Calu3 (cell line): ENCODE data around the gene ENDOD1. TPM values are rescaled to one million over a fixed set of nuclear protein-coding genes. Genes with fewer than 3 reads are reported as not detected.

Experiments used
- BruUV-seq: library from RNA; stranded (reverse); fragments of 400-500 nt; replicated peaks from 2 replicates; lab custom pipeline; 2021; lab: Mats Ljungman, UMichigan
- CTCF ChIA-PET: fragments of 300-600 bp; sonication (Branson Sonifier 250); formaldehyde crosslinking; loops from one replicate; lab custom pipeline; 2022; ENCODE audit warnings: antibody characterized with exemption; lab: Charles Lee
- DNase-seq: peaks from one replicate; pipeline ENCODE4 v3.0.0; 2022
- H3K27ac Mint-ChIP-seq: one replicate; pipeline ENCODE4 v1.8.0; 2022; ENCODE audit warnings: mixed read lengths; ENCODE audit not compliant: unreplicated experiment
- H3K27me3 Mint-ChIP-seq: one replicate; pipeline ENCODE4 v1.8.0; 2022; ENCODE audit warnings: mixed read lengths; ENCODE audit not compliant: unreplicated experiment
- H3K36me3 Mint-ChIP-seq: one replicate; pipeline ENCODE4 v1.8.0; 2022; ENCODE audit warnings: mild to moderate bottlenecking, moderate library complexity, mixed read lengths; ENCODE audit not compliant: insufficient read depth, unreplicated experiment
- H3K4me1 Mint-ChIP-seq: one replicate; pipeline ENCODE4 v1.8.0; 2022; ENCODE audit warnings: mild to moderate bottlenecking, low read depth, mixed read lengths; ENCODE audit not compliant: unreplicated experiment
- H3K4me3 Mint-ChIP-seq: one replicate; pipeline ENCODE4 v1.8.0; 2022; ENCODE audit warnings: mild to moderate bottlenecking, low read depth, moderate library complexity, mixed read lengths; ENCODE audit not compliant: unreplicated experiment
- H3K9me3 Mint-ChIP-seq: one replicate; pipeline ENCODE4 v1.8.0; 2022; ENCODE audit warnings: low read depth, mixed read lengths; ENCODE audit not compliant: unreplicated experiment
- CTCF ChIP-seq: fragments of 200-600 bp; IDR thresholded peaks from one replicate; pipeline ENCODE4 v1.8.0; 2022; ENCODE audit warnings: antibody characterized with exemption; ENCODE audit not compliant: unreplicated experiment
- intact Hi-C: fragments of 100-400 bp; cut with micrococcal nuclease; formaldehyde crosslinking; loops from one replicate; pipeline ENCODE4 v1.10.0; 2022; ENCODE audit not compliant: unreplicated experiment
- total RNA-seq: library from RNA; stranded (reverse); gene quantifications from 2 replicates; pipeline ENCODE4 v1.2.3, GENCODE V29; 2022

The ENDOD1 gene
- total RNA-seq, 1 experiment from 2014 or later, result 29.4 TPM

GRCh38 chr11:95155385-95155784, 65.7 kb downstream of the ENDOD1 start:
- intact Hi-C loops, result loop anchor here (1.0 to 10.0 kb wide), 3 partner anchors 209 to 550 kb away; no protein-coding TSS in a partner anchor
- no peaks in the 10 kb centered on the region for H3K27me3 Mint-ChIP-seq
- DNase-seq, result no peak
- H3K4me1 Mint-ChIP-seq, result peaks cover 35% of the 10 kb centered on the region
- no peaks in the 10 kb centered on the region for H3K9me3 Mint-ChIP-seq
- no peak overlapping the region for H3K27ac Mint-ChIP-seq
- BruUV-seq, result no TSS peak
- H3K36me3 Mint-ChIP-seq, result peaks cover 17% of the 10 kb centered on the region
- H3K4me3 Mint-ChIP-seq, result no peak overlapping the region
- TF ChIP-seq CTCF, result no peak
- CTCF ChIA-PET, result interaction anchor here (1.5 to 2.9 kb wide), 2 partner anchors 550 to 609 kb away, joined by 5 to 17 read pairs; no protein-coding TSS in a partner anchor

- Mint-ChIP-seq H3K36me3 (peaks cover 8% of the 10 kb centered on the region), H3K27ac (no peak overlapping the region), H3K9me3 (no peaks in the 10 kb centered on the region), H3K27me3 (no peaks in the 10 kb centered on the region), H3K4me1 (peaks cover 30% of the 10 kb centered on the region), H3K4me3 (no peak overlapping the region)
- intact Hi-C loops, result loop anchor here (10.0 kb wide), 2 partner anchors 209 to 389 kb away; no protein-coding TSS in a partner anchor
- CTCF ChIA-PET, result no interaction called here
- no peak for DNase-seq
- TF ChIP-seq CTCF, result no peak
- no TSS peak for BruUV-seq
Measured at GRCh38 chr11:95156133-95156721, 66.6 kb downstream of the ENDOD1 start.

GRCh38 chr11:95156916-95157541, 67.4 kb downstream of the ENDOD1 start:
- no peaks in the 10 kb centered on the region for H3K27me3 Mint-ChIP-seq
- no TSS peak for BruUV-seq
- peaks cover 22% of the 10 kb centered on the region for H3K4me1 Mint-ChIP-seq
- H3K27ac Mint-ChIP-seq, result no peak overlapping the region
- no peak overlapping the region for H3K4me3 Mint-ChIP-seq
- intact Hi-C loops, result loop anchor here (10.0 kb wide), 2 partner anchors 208 to 388 kb away; no protein-coding TSS in a partner anchor
- H3K9me3 Mint-ChIP-seq, result no peaks in the 10 kb centered on the region
- DNase-seq, result no peak
- H3K36me3 Mint-ChIP-seq, result peaks cover 2% of the 10 kb centered on the region
- TF ChIP-seq CTCF, result no peak
- CTCF ChIA-PET, result interaction anchor here (2.0 kb wide), 1 partner anchor 549 kb away, joined by 8 read pairs; no protein-coding TSS in a partner anchor

GRCh38 chr11:95157824-95158223, 68.2 kb downstream of the ENDOD1 start:
- Mint-ChIP-seq H3K36me3 (no peaks in the 10 kb centered on the region), H3K4me3 (no peak overlapping the region), H3K27me3 (no peaks in the 10 kb centered on the region), H3K4me1 (peaks cover 14% of the 10 kb centered on the region), H3K27ac (no peak overlapping the region), H3K9me3 (no peaks in the 10 kb centered on the region)
- no peak for TF ChIP-seq CTCF
- intact Hi-C loops, result loop anchor here (10.0 kb wide), 2 partner anchors 207 to 387 kb away; no protein-coding TSS in a partner anchor
- CTCF ChIA-PET, result interaction anchor here (2.0 kb wide), 1 partner anchor 548 kb away, joined by 8 read pairs; no protein-coding TSS in a partner anchor
- no TSS peak for BruUV-seq
- DNase-seq, result no peak
